Right ventricle myocardium inferior (tissue), 1 donor: ENCODE data around the gene MICB. TPM values are rescaled to one million over a fixed set of nuclear protein-coding genes. Genes with fewer than 3 reads are reported as not detected.

Experiments used
- ATAC-seq: fragments of 200-7000 bp; cut with Tn5 transposase; one replicate; pipeline ENCODE4 v1.9.1; 2020; ENCODE audit warnings: mild to moderate bottlenecking, moderate library complexity
- DNase-seq: peaks from one replicate; pipeline ENCODE4 v3.0.0; 2021; ENCODE audit errors: missing footprints
- intact Hi-C: fragments of 100-400 bp; cut with DNase I; formaldehyde crosslinking; loops from one replicate; pipeline ENCODE4 v1.11.0; 2022
- total RNA-seq: library from RNA; stranded (reverse); fragmentation: NEBNext Ultra II Directional; extraction: Animal tissue kit (Norgen Biotek cat#: 25700); gene quantifications from one replicate; pipeline ENCODE4 v1.2.1, GENCODE V29; 2021
- donor health status: DM: no; HTN: yes; CAD: no; lungs with severe emphysema.

MICB gene
- total RNA-seq, 1 donor from 2014 or later = 1.5 TPM

DNA sequence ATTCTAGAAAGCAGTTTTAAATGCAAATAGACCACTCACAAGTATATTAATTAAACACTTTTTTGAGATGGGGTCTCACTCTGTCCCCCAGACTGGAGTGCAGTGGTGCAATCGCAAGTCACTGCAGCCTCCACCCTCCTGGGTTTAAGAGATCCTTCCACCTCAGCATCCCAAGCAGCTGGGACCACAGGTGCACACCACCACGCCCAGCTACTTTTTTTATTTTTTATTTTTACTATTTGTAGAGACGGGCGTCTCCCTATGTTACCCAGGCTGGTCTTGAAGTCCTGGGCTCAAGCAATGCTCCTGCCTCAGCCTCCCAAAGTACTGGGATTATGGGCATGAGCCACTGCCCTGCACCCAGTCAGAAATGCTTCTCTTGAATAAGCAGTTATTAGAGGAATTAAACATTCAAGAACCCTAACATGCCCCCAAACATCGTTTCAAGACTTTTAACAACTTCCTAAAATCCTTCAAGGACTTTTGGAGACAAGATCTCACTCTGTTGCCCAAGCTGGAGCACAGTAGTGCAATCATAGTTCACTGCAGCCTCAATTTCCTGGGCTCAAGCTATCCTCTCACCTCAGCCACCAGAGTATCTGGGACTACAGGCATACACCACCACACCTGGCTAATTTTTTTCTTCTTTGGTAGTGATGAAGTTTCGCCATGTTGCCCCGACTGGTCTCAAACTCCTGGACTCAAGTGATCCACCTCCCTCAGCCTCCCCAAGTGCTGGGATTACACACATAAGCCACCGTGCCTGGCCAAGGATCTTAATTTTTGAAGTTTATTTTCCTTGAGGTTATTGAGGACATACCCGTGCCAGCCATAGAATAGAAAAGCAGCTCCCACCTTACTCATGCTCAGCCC, 34.1 kb downstream of the MICB start:
- intact Hi-C loops = no loop called here
- DNase-seq = no peak
- ATAC-seq = no peak

DNA sequence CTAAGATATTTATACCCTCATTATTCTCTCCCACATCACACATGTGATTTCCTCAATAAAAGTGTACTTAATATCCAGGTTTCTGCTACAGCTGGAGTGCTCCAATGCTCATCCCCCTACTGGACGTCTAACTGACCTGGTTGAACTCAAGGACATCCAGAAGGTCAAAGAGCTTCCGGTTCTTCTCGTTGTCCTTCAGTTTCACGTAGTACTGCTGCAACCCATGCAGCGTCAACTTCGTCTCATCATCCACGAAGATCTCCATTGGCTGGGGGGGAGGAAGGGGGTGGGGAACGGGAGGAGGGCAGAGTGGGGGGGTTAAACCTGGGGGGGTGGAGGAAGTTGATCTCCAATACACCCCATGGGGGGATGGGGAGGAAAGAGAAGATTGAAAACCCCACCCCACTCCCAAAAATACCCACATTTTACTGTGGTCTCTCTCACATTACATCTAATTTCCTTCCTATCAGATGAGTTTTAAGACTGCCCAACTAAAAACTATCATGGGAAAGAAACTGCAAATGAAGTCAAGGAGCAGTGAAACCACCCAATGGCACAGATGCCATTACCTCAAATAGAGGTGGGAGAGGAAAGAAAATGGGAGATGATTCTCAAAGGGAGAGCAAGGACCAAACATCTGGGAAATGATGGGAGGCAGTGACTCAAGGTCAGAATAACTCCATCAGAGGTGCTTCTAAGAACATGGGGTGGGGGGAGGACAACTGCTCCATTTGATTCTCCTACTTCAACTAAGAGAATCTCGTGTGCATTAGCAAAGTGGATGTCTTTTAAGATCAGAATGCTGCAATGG, 34.9 kb downstream of the MICB start:
- intact Hi-C loops = no loop called here
- DNase-seq (no peak), ATAC-seq (peak; percentile 35)

- DNase-seq (no peak), ATAC-seq (no peak)
- intact Hi-C loops = no loop called here
Observed at GRCh38 chr6:31533455-31533841, 35.5 kb downstream of the MICB start.

- ATAC-seq (no peak), DNase-seq (no peak)
- intact Hi-C loops = no loop called here
Observed at GRCh38 chr6:31534011-31534410, 36.1 kb downstream of the MICB start.

GRCh38 chr6:31534521-31535040, 36.6 kb downstream of the MICB start:
- intact Hi-C loops = no loop called here

GRCh38 chr6:31535538-31536324, 37.8 kb downstream of the MICB start:
- DNase-seq (no peak), ATAC-seq (no peak)
- intact Hi-C loops = no loop called here

More at GRCh38 chr6:31534521-31535040, 36.6 kb downstream of the MICB start:
- ATAC-seq (no peak), DNase-seq (no peak)

DNA sequence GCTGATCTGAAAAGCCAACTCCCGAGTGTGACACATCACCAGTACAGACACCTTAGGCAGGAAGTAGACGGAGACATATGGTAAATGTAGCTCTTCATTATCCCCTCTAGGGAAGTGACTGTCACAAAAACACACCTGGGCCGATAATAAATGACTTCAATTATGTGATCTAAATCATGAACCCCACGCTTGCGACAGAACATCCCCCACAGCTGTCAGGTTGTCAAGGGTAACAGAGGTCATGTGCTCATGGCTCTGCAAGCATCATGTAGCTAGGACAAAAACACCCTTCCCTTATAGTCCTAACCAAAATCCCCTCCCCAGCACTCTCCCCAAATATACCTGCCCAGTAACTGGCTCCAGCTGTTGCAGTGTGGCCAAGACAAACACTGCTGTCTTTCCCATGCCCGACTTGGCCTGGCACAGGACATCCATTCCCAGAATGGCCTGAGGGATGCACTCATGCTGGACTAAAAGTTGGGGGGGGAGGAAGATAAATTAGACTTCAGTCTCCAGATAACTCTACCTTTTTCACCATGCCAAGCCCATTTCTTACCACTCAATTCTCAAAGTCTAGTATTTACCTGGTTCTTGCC, 41.0 kb downstream of the MICB start:
- ATAC-seq (no peak), DNase-seq (no peak)
- intact Hi-C loops = no loop called here

- intact Hi-C loops = loop anchor here (10.0 kb wide), 3 partner anchors 194 to 414 kb away; partner anchors contain the start of genes CLIC1, NELFE and SKIC2
- ATAC-seq (no peak), DNase-seq (no peak)
Observed at GRCh38 chr6:31540640-31541039, 42.7 kb downstream of the MICB start.

DNA sequence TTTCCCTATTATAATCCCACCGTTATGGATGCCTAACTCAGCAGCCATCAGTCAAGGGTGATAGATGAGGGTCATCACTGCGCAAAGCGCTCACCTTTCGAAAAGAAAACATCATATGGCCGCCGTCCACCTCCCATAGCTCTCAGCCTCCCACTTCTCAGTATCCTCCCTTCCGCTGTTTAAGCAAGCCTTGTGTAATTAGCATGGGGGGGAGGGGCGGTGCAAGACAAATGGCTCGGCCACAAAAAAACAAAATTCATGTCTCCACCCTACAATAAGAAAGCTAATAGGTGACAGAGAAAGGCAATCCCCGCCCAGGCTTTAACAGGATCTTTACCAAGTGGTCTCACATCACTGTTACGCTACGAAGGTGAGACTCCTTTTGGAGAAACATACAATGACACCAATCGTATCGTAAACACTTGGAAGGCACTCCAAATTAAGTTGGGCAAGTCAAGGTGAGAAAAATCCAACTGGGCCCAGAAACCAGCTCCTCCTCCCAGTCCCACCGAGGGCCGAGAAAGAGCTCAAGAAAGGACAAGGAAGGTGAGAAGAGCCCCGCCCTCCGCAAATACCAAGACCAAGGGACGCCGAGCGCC, 43.2 kb downstream of the MICB start:
- intact Hi-C loops = loop anchor here (10.0 kb wide), 3 partner anchors 194 to 414 kb away; partner anchors contain the start of genes CLIC1, NELFE and SKIC2
- DNase-seq = peak; percentile 80
- ATAC-seq = peak; percentile 9

DNA sequence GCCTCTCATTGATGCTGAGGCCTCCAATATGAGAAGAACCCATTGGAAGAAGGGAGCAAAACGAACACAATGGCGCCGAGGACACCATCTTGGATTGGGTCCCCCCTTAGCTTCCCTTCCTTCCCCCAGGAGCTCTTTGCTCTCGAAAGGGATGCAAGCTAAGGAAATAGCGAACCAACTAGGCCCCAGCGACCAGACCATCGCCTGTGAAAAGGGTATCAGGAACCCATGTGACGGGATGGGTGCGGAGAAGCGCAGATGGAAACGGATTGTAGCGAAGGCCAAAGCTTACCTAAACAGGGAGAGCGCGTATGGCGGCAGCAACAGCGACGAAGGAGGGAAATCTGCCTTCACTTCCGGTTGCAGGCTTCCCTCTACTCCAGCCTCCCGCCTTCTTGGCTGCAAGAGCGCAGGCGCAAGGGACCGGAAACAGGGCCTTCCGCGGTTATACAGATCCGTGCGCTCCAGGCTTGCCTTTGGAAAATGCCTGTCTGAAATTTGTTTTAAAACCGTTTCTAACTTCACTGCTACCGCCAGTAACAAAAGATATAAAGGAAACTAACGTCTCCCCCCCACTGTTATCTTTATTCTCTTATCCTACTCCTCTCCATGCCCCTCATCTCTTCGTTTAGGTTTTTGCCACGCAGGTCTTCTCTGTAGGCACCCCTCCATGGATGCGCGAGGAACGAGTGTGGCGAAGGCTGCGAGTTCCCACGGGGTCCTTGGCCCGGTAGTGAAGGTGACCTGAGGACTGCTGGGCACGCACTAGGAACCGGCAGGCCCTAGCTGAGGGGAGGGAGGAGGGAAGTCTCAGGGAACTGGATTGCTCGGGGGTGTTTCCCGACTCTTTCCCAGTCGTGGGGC, 43.9 kb downstream of the MICB start, which contains the start of gene DDX39B:
TSS of gene DDX39B (minus strand) at position 346 of the 864 bp plus-strand sequence. CDS start 1,471 bp downstream, outside the sequence.
- peak; percentile 94 for ATAC-seq
- intact Hi-C loops = loop anchor here (2.0 to 10.0 kb wide), 4 partner anchors 79 to 413 kb away; partner anchors contain the start of genes CLIC1, NELFE, PRRC2A and SKIC2
- DNase-seq = peak; percentile 98

DNA sequence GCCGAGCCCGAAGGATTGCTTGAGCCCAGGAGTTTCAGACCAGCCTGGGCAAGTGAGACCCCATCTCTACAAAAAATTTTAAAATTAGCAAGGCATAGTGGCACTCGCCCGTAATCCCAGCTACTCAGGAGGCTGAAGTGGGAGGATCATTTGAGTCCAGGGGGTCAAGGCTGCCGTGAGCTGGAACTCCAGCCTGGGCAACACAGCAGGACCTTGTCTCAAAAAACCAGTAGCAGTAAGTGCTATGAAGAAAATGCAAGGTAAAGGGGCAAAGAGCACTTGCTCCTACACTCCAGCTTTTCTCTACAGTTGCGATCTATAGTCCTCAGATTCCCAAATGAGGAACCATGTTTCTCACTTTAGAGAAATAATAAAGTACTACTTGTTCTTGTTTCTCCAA, 45.7 kb downstream of the MICB start:
- no peak for ATAC-seq
- DNase-seq = no peak
- intact Hi-C loops = loop anchor here (2.0 to 10.0 kb wide), 4 partner anchors 77 to 411 kb away; partner anchors contain the start of genes CLIC1, NELFE, PRRC2A and SKIC2

DNA sequence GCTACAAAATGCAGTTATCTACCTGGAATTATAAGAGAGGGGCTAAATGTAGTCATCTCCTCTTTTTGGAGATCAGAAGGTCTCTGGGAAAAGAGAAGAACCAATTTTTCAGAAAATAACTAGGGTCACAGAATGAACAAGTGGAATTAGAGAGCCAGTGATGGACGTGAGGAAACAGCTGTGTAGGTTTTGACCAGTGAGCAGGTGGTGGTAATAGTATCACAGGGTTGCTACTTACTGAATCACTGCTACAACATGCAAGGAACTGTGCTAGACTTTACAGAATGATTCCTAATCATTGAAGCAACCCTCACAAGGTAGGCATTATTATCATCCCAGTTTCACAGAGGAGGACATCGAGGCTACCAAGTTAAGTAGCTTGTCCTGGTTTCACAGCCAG, 46.7 kb downstream of the MICB start:
- intact Hi-C loops = loop anchor here (10.0 kb wide), 3 partner anchors 190 to 410 kb away; partner anchors contain the start of genes CLIC1, NELFE and SKIC2
- DNase-seq (no peak), ATAC-seq (no peak)

DNA sequence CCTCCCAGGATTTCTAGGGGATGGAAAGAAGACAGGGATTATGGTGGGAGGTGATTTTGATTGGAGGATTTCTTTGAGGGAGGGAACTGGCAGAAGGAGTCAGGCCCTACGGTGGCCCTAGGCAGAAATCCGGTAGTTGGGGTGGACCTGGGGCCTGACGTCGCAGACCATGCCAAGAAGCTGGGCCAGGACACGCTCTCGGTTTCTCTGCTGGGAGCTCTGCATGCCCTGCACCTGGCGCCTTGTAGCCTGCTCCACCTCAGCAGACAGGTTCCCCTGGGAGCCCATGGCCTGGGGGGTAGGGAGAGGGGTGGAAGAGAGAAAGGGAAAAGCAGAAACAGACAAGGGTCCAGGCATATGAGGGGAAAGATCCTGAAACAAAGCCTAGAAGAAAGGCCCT, 47.3 kb downstream of the MICB start:
- ATAC-seq (no peak), DNase-seq (no peak)
- intact Hi-C loops = loop anchor here (10.0 kb wide), 3 partner anchors 190 to 410 kb away; partner anchors contain the start of genes CLIC1, NELFE and SKIC2

DNA sequence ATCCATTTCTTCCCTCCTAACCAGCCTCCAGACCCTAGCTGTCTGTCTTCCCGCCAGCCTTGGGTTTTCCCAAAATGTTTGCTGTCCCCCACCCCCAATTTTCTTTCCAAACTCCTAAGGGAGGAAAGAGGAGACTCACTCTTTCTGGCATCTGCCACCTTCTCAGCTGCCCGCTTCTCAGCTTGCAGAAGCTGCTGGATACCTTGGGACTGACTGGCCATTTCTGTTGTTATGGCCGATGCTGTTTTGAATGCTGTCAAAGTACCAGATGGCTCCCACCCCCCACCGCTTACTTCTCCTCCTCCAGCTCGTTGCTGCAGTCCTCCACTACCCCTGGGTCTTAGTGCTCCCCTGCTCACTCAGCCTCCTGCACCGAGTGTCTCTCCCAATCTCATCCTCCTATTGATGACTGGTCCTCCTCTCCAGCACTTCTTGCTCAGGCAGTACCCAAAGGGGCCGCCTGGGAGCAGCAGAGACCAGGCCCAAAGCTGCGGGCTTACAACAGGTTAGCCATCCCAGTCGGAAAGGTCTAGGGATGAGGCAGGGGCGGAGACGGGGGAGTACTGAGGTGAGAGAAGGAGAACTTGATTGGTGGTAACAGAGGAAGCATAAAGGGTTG, 48.5 kb downstream of the MICB start, which contains the start of gene ATP6V1G2:
TSS of gene ATP6V1G2 (minus strand) at position 270 of the 619 bp plus-strand sequence. CDS start at position 221, 49 bp downstream.
- intact Hi-C loops = loop anchor here (1.0 to 10.0 kb wide), 6 partner anchors 34 to 408 kb away; partner anchors contain the start of genes CLIC1, NELFE and SKIC2
- ATAC-seq (peak; percentile 81), DNase-seq (peak; percentile 91)

- peak; percentile 95 for DNase-seq
- peak; percentile 97 for ATAC-seq
- intact Hi-C loops = loop anchor here (1.0 to 10.0 kb wide), 6 partner anchors 34 to 408 kb away; partner anchors contain the start of genes CLIC1, NELFE and SKIC2
Observed at GRCh38 chr6:31546958-31547726, 49.2 kb downstream of the MICB start, which contains the start of gene NFKBIL1. Gene NFKBIL1 (plus strand): TSS chr6:31547608. CDS start chr6:31547695, 87 bp downstream.
